PC-9 (cell line): ENCODE measurements around the gene PITPNC1.

Experiments
- CTCF ChIP-seq: fragments of 200-600 bp; sonication (generic); conservative IDR thresholded peaks from 2 replicates; pipeline ENCODE4 v1.6.1; 2017; ENCODE audit warnings: mixed run types, antibody characterized with exemption, mild to moderate bottlenecking, moderate library complexity
- EZH2 ChIP-seq: fragments of 200-600 bp; sonication (generic); IDR thresholded peaks from 2 replicates; pipeline ENCODE4 v1.8.0; 2017; ENCODE audit warnings: antibody characterized with exemption, low read depth

GRCh38 chr17:67515490-67516083 is 138.5 kb downstream of the PITPNC1 start:
- TF ChIP-seq CTCF, result no peak
- no peak for TF ChIP-seq EZH2
